Neuron (in vitro differentiated cells): ENCODE measurements around the gene HTR1D.
"Not testable (repeated sequence)": the region's sequence is repeated elsewhere in the genome, so short reads cannot be mapped to it uniquely, and the experiment has no call there.

Source experiments
- H2AFZ ChIP-seq: one replicate; pipeline ENCODE4 v1.6.1; 2013; ENCODE audit warnings: low read depth, mild to moderate bottlenecking, inconsistent platforms, low read length, moderate library complexity
- H3K27me3 ChIP-seq: one replicate; pipeline ENCODE4 v1.6.1; 2013; ENCODE audit warnings: low read length; ENCODE audit not compliant: insufficient read depth
- H3K36me3 ChIP-seq: one replicate; pipeline ENCODE4 v1.6.1; 2013; ENCODE audit warnings: low read length; ENCODE audit not compliant: insufficient read depth
- H3K4me1 ChIP-seq: one replicate; pipeline ENCODE4 v1.6.1; 2013; ENCODE audit warnings: low read length; ENCODE audit not compliant: insufficient read depth
- H3K4me3 ChIP-seq: 2 replicates; pipeline ENCODE4 v1.5.1; 2013; ENCODE audit warnings: mild to moderate bottlenecking, low read length, moderate library complexity
- H3K9me3 ChIP-seq: one replicate; pipeline ENCODE4 v1.6.1; 2013; ENCODE audit warnings: low read length

Gene HTR1D

GRCh38 chr1:23217421-23218115 lies at the start of gene HTR1D:
HTR1D (minus strand) TSS chr1:23217502; CDS start chr1:23194219, 23,283 bp downstream.
- Histone ChIP-seq H3K4me1 (peaks cover 13% of the 10 kb centered on the region), H2AFZ (peak within 1 kb of the TSS; percentile 93), H3K4me3 (peak within 1 kb of the TSS; percentile 50), H3K36me3 (no peaks in the 10 kb centered on the region), H3K27me3 (peaks cover 9% of the 10 kb centered on the region), H3K9me3 (no peaks in the 10 kb centered on the region)

DNA sequence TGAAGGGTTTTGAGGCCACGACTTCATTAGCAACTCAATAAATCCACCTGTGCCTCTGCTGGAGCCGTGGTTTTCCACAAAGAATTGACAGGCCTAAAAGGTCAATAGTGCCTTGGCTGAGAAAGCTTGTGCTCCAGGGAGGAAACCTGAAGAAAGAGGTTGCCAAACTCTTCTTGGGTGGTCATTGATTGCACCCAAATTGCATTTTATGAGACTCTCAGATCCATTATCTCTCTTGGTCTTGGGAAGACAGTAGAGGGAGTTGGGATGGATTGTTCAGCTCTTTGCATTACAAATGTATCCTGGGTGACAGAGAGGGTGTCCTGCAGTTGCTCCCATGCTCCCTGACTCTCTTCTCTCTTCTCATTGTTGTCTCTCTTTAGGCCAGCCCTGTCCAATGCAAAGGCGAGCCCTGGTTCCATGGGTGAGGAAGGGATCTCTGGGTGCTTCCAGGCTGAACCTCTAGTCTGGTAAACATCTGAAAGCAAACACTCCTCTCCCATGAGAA lies 46.1 kb upstream of the HTR1D start:
- Histone ChIP-seq H3K4me3 (no peak overlapping the region), H2AFZ (no peak overlapping the region), H3K4me1 (peaks cover 18% of the 10 kb centered on the region), H3K27me3 (no peaks in the 10 kb centered on the region), H3K9me3 (no peaks in the 10 kb centered on the region), H3K36me3 (no peaks in the 10 kb centered on the region)

DNA sequence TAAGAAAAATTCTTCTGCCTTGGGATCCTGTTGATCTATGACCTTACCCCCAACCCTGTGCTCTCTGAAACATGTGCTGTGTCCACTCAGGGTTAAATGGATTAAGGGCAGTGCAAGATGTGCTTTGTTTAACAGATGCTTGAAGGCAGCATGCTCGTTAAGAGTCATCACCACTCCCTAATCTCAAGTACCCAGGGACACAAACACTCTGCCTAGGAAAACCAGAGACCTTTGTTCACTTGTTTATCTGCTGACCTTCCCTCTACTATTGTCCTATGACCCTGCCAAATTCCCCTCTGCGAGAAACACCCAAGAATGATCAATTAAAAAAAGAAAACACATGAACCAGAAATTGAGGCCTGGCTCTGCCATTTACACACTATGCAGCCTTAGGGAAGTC lies 40.8 kb upstream of the HTR1D start:
- not testable (repeated sequence) for H3K27me3 ChIP-seq, H3K4me1 ChIP-seq, H3K9me3 ChIP-seq, H3K4me3 ChIP-seq, H3K36me3 ChIP-seq, H2AFZ ChIP-seq

GRCh38 chr1:23257371-23257770 lies 40.1 kb upstream of the HTR1D start:
- H2AFZ ChIP-seq, H3K4me3 ChIP-seq, H3K27me3 ChIP-seq, H3K9me3 ChIP-seq, H3K36me3 ChIP-seq, H3K4me1 ChIP-seq: not testable (repeated sequence)

DNA sequence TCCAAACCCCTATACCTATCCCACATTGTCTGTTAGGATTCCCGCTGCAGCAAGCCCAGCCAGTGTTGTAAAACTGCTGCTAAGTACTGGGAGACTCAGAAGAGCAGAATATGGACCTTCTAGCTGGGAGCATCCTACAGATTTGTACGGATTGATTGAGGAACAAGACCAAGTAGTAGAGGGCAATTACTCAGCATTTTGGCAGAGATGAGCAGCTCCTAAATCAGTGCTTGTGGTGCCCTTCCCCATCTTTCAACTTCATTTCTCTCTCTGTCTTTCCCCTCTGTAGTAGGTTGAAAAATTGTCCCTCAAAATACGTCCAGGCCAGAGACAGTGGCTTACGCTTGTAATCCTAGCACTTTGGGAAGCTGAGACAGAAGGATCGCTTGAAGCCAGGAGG lies 37.3 kb upstream of the HTR1D start:
- no peaks in the 10 kb centered on the region for H3K27me3 ChIP-seq
- no peaks in the 10 kb centered on the region for H3K4me1 ChIP-seq
- H2AFZ ChIP-seq: no peak overlapping the region
- peaks cover 7% of the 10 kb centered on the region for H3K9me3 ChIP-seq
- H3K4me3 ChIP-seq: no peak overlapping the region
- no peaks in the 10 kb centered on the region for H3K36me3 ChIP-seq

DNA sequence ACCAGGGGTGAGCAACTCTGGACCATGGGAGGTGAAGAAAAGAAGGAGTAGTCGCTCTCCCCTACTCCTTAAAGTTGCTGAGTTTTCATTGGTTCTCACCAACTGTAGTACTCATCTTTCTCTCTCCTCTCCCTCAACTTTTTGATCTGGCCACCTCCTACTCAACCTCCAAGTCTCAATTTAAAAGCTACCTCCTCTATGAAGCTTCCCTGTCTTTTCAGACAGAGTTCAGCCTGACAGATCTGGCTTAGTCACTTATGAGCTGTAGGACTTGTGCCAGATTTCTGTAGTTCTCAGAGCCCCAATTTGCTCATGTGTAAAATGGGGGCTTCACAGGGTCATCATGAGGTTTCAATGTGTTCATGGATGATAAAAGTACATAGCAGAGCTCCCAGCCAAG lies 34.5 kb upstream of the HTR1D start:
- H3K4me3 ChIP-seq: no peak overlapping the region
- peaks cover 7% of the 10 kb centered on the region for H3K9me3 ChIP-seq
- H3K36me3 ChIP-seq: no peaks in the 10 kb centered on the region
- no peaks in the 10 kb centered on the region for H3K4me1 ChIP-seq
- H3K27me3 ChIP-seq: no peaks in the 10 kb centered on the region
- H2AFZ ChIP-seq: no peak overlapping the region

- no peak overlapping the region for H3K4me3 ChIP-seq
These were observed 32.6 kb upstream of the HTR1D start for GRCh38 chr1:23249787-23250454.

GRCh38 chr1:23247276-23247675 lies 30.0 kb upstream of the HTR1D start:
- Histone ChIP-seq H3K27me3 (no peaks in the 10 kb centered on the region), H3K4me3 (no peak overlapping the region), H3K9me3 (no peaks in the 10 kb centered on the region), H3K4me1 (no peaks in the 10 kb centered on the region), H2AFZ (no peak overlapping the region), H3K36me3 (no peaks in the 10 kb centered on the region)

More at GRCh38 chr1:23249787-23250454, 32.6 kb upstream of the HTR1D start:
- no peaks in the 10 kb centered on the region for H3K36me3 ChIP-seq
- no peak overlapping the region for H2AFZ ChIP-seq
- H3K27me3 ChIP-seq: no peaks in the 10 kb centered on the region
- no peaks in the 10 kb centered on the region for H3K9me3 ChIP-seq
- no peaks in the 10 kb centered on the region for H3K4me1 ChIP-seq

DNA sequence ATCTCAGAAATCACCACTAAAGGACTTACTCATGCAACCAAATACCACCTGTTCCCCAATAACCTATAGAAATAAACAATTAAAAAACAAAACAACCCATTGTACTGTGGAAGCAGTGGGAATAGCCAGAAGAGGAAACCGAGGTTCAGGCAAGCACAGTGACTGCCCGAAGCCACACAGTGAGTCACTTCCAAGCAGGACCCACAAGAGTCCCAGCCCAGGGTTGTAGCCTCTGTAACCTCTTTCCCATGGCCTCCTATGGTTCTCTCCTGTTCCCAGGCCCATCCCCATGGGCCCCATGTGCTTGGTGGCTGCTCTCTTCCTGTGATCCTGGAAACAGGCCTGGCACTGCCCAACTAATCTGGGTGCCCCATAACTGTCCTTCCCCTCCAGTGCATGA lies 29.0 kb upstream of the HTR1D start:
- Histone ChIP-seq H3K9me3 (no peaks in the 10 kb centered on the region), H3K36me3 (no peaks in the 10 kb centered on the region), H3K4me1 (no peaks in the 10 kb centered on the region), H3K4me3 (no peak overlapping the region), H2AFZ (no peak overlapping the region), H3K27me3 (no peaks in the 10 kb centered on the region)

GRCh38 chr1:23244256-23244761 lies 27.0 kb upstream of the HTR1D start:
- no peaks in the 10 kb centered on the region for H3K36me3 ChIP-seq
- no peaks in the 10 kb centered on the region for H3K27me3 ChIP-seq
- H2AFZ ChIP-seq: no peak overlapping the region
- no peak overlapping the region for H3K4me3 ChIP-seq
- H3K9me3 ChIP-seq: no peaks in the 10 kb centered on the region
- no peaks in the 10 kb centered on the region for H3K4me1 ChIP-seq

- Histone ChIP-seq H3K27me3 (no peaks in the 10 kb centered on the region), H2AFZ (no peak overlapping the region), H3K36me3 (no peaks in the 10 kb centered on the region), H3K4me1 (no peaks in the 10 kb centered on the region), H3K4me3 (no peak overlapping the region), H3K9me3 (no peaks in the 10 kb centered on the region)
These were observed 25.1 kb upstream of the HTR1D start for GRCh38 chr1:23242414-23242813.

DNA sequence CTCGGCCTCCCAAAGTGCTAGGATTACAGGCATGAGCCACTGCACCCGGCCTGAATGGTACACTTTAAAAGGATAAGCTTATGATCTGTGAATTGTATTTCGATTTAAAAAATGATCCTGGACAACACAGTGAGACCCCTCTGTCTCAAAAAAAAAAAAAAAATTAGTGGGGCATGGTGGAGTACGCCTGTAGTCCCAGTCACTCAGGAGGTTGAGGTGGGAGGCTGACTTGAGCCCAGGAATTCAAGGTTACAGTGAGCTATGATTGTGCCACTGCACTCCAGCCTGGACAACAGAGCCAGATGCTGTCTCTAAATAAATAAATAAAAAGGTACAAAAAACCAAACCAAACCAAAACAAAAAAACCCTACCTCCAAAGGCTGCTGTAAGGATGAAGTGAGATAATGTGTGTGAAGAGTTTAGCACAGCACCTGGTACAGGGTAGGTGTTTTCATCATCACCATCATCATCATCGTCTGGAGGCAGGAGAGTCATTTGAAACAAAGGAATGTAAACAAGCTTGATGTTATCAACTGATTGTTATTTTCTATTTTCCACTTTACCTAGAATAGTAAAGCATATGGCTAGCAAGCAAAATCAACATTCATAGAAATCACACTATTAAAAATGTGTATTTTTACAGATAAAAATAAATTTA lies 22.5 kb upstream of the HTR1D start:
- Histone ChIP-seq H3K27me3 (no peaks in the 10 kb centered on the region), H3K9me3 (no peaks in the 10 kb centered on the region), H3K4me1 (no peaks in the 10 kb centered on the region), H2AFZ (no peak overlapping the region), H3K36me3 (no peaks in the 10 kb centered on the region), H3K4me3 (no peak overlapping the region)

- Histone ChIP-seq H3K27me3 (no peaks in the 10 kb centered on the region), H3K4me1 (no peaks in the 10 kb centered on the region), H2AFZ (no peak overlapping the region)
These were observed 21.3 kb upstream of the HTR1D start for GRCh38 chr1:23238565-23238964.

More at GRCh38 chr1:23238565-23238964, 21.3 kb upstream of the HTR1D start:
- H3K9me3 ChIP-seq: no peaks in the 10 kb centered on the region
- H3K4me3 ChIP-seq: no peak overlapping the region
- no peaks in the 10 kb centered on the region for H3K36me3 ChIP-seq
